Fibroblast of mammary gland (primary cell): ENCODE results near the gene ZBTB39.

Experiments used
- DNase-seq: peaks from one replicate; pipeline ENCODE4 v3.0.0-alpha.2; 2010; ENCODE audit warnings: low read depth
- H3K4me3 ChIP-seq: 2 replicates; pipeline ENCODE4 v1.5.1; 2011; ENCODE audit warnings: low read depth, mild to moderate bottlenecking, low read length, moderate library complexity; ENCODE audit not compliant: control insufficient read depth
- TF ChIP-seq, protein P1 (sequence below): conservative IDR thresholded peaks from 2 replicates; pipeline ENCODE4 v1.5.1; 2011; ENCODE audit warnings: low read depth, low read length, inconsistent platforms; ENCODE audit not compliant: control insufficient read depth, insufficient read depth

ZBTB39 gene

DNA sequence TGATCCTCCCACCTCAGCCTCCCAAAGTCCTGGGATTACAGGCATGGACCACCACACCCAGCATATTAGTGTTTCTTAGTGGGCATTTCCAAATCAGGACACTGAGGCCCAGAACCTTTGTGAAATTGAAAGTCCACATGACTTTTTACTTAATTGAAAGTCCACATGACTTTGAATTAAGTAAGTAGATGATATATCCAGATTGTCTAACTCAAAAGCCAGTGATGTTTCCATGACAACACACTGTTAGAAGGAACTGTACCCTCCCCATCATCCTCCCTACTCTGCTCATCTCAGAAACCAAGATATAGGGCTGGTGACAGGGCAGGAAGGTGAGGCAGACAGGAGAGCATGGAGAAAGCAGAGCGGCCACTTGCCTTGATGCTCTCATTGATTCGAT is 36.3 kb upstream of the ZBTB39 start:
- DNase-seq: no peak
- TF ChIP-seq, protein P1, sequence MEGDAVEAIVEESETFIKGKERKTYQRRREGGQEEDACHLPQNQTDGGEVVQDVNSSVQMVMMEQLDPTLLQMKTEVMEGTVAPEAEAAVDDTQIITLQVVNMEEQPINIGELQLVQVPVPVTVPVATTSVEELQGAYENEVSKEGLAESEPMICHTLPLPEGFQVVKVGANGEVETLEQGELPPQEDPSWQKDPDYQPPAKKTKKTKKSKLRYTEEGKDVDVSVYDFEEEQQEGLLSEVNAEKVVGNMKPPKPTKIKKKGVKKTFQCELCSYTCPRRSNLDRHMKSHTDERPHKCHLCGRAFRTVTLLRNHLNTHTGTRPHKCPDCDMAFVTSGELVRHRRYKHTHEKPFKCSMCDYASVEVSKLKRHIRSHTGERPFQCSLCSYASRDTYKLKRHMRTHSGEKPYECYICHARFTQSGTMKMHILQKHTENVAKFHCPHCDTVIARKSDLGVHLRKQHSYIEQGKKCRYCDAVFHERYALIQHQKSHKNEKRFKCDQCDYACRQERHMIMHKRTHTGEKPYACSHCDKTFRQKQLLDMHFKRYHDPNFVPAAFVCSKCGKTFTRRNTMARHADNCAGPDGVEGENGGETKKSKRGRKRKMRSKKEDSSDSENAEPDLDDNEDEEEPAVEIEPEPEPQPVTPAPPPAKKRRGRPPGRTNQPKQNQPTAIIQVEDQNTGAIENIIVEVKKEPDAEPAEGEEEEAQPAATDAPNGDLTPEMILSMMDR: no peak
- H3K4me3 ChIP-seq: no peak overlapping the region

DNA sequence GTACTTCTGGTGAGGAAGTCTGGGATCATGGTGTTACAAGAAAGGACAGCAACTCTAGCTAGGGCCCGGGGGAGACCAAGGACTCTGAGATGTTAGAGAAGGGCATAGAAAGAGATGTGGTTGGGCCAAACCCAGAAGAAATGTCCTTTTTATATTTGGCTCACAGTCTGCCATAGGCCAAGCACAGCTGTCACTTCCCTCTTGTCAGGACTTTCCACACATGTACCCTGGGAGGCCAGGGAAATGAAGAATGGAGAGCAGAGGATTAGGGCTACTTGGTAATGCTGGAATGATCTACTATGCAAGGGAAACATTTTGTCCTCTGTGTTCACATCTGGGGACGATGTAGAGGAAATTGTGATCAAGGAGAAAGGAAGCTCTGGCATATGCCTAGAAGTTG is 34.4 kb upstream of the ZBTB39 start:
- no peak for DNase-seq
- TF ChIP-seq, protein P1: no peak
- no peak overlapping the region for H3K4me3 ChIP-seq

DNA sequence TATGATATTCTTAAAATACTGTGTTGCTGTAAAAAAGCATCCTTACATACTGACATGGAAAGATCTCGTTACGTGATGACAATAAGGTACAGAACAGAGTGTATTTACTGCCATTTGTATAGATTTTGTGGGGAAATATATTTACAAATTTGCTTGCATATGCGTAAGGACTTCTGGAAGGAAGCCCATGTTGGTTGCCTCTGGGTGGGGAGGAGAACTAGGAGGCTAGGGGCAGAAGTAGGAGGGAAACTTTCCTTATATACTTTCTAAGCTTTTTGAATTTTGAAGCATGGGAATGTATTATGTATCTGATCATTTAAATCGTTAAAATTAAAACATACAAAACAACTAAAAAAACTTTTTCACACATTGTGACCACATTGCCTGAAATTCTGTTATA is 33.9 kb upstream of the ZBTB39 start:
- H3K4me3 ChIP-seq: no peak overlapping the region
- no peak for DNase-seq
- TF ChIP-seq, protein P1: no peak

DNA sequence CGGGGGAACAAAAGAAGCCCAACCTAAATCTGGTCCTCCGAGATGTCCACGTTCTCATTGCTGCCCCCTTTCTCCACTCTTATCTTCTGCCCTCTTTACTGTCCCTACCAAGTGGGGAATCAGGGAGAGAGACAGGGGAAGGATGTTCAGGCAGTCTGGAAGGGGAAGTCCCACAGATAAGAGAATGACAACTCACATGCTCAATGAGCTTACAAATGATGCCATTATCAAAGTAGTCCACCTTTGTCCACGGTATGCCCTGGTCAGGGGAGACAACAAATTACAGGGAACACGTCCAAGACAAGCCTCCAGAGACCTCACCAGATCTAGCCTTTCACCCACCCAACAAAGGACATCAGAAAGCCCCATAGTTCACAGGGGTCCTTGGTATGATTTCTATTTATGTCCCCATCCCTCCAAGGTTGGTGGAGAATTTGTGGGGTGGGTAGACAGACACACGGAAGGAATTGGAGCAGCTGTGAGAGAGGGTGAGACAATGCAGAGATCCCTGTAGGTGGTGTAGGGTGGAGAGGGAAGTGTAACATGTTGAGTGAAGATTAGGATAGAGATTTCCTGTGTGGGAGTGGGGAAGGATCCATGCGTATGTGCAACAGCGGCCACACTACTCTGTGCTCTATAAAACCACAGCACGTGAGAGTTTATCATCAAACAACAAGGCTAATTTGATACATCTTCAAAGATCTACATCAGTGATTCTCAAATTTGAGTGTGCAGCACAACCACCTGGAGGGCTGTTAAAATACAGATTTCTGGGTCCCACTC is 32.9 kb upstream of the ZBTB39 start:
- TF ChIP-seq, protein P1: no peak
- no peak for DNase-seq
- no peak overlapping the region for H3K4me3 ChIP-seq

DNA sequence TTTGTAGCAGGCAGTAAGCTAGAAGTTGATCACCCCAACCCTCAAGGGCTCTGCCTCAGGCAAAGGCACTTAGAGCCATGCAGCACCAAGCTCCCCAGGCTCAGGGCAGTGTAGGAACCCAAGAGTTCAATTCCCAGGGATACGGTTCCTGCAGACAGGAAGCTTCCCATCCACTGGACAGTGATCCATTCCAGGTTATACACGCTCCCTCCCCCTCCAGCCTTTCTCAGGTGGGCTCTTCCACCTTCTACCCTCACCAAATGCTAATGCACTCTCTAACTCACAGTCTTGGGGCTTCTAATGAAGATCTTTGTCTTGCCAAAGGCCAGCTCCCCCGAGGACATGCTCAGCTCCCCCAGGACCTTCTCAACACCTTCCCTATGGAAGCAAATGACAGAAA is 30.9 kb upstream of the ZBTB39 start:
- no peak overlapping the region for H3K4me3 ChIP-seq
- no peak for DNase-seq
- TF ChIP-seq, protein P1: no peak

DNA sequence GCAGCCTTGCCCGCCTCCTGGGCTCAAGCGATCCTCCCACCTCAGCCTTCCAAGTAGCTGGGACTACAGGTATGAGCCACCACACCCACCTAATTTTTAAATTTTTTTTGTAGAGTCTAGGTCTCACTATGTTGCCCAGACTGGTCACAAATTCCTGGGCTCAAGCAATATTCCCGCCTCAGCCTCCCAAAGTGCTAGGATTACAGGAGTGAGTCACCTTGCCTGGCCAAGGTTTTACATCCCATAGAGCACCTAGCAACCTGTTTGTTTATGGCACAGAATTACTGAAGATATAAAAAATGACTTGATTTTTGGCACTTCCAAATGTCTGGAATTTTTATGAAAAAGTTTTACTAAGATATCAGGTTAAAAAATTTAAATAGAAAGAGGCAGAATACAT is 27.1 kb upstream of the ZBTB39 start:
- no peak for DNase-seq
- TF ChIP-seq, protein P1: no peak
- H3K4me3 ChIP-seq: no peak overlapping the region
